C4-2B (cell line): ENCODE data around the gene GGN.

ENCODE experiments used
- H3K27ac ChIP-seq: fragments of 450-650 bp; 2 replicates; pipeline ENCODE4 v1.5.1; 2017
- CTCF ChIP-seq: fragments of 450-650 bp; conservative IDR thresholded peaks from 2 replicates; pipeline ENCODE4 v1.5.1; 2017; ENCODE audit warnings: mild to moderate bottlenecking
- ZFX ChIP-seq: fragments of 450-650 bp; IDR thresholded peaks from 2 replicates; pipeline ENCODE4 v1.6.1; 2017

The GGN gene, protein sequence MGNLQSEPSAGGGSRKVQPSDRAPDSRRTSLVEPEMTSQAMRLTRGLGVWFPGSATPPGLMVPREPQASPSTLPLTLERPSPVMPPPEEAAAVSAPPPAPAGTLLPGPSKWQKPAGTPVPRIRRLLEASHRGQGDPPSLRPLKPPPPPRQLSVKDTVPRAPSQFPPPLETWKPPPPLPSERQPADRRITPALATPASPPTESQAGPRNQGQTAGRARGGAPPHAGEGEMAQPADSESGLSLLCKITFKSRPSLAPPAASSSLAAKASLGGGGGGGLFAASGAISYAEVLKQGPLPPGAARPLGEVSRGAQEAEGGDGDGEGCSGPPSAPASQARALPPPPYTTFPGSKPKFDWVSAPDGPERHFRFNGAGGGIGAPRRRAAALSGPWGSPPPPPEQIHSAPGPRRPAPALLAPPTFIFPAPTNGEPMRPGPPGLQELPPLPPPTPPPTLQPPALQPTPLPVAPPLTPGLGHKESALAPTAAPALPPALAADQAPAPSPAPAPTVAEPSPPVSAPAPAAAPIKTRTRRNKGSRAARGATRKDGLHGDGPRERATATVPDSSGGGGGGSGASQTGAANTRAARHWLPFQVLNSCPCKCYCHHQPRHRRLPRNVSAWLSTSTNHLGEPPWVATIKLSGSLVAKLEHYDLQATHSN

DNA sequence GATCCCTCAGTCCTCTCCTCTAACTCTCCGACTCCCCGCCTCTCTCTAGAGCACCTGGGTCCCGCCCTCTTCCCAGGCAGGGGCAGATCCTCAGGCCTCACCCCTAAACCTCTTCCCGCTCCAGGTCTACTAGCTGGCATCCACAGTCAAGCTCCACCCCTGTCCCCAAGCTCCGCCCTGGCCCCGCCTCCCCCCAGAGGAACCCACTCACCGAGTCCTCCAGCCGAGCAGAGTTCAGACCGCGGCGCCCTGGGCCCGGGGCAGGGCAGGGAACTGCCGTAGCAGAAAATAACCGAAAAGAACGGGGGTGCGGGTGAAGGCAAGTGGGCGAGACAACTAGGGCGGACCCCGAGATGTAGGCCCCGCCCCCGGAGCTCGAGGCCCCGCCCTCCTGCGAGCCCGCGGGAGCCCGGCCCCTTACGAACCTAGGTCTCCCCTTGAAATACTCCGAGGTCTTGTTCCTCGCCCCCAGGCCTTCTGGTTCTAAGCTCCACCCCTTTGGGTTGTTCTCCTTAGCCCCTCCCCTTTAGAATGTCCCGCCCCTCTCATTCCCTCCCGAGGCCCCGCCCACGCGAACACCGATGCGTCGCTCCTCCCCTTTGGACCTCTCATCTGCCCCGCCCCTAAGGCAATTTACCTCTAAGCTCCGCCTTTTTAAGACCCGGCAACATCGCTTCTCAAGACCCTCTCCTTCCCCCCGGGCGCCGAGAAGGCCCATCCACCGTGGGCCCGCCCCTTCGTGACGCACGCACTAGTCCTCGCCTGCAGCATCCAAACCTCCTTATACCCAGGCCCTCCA, at the start of gene GGN:
Gene GGN (minus strand): TSS at position 485 of the 799 bp plus-strand sequence. CDS start 773 bp downstream, outside the sequence.
- TF ChIP-seq ZFX: no peak
- no peak for TF ChIP-seq CTCF
- H3K27ac ChIP-seq: no peak within 1 kb of the TSS

GRCh38 chr19:38437295-38437694, 49.5 kb upstream of the GGN start:
- no peak overlapping the region for H3K27ac ChIP-seq
- no peak for TF ChIP-seq CTCF
- TF ChIP-seq ZFX: no peak

DNA sequence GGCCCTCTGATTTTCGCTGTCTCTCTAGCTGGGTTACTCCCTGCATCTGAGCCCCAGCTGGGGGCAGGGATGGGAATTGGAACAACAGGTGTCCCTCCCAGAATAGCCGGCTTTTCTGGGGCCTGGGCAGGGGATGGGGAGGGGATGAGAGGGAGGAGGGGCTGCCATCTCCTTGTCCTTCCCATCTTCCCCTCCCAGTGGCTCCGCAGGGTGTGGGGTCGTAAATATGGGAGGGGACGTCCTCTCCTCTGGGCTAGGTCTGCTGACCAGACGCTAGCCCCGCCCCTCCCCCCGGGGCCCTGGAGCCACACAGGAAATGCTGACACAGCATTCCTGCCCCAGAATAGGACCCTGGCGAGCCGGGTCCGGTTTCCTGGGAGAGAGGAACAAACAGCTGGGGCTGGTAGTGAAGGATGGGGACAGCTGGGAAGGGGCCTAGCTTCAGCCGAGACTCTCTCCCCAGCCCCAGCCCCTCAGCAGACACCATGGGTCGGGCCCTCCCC, 46.8 kb upstream of the GGN start:
- no peak overlapping the region for H3K27ac ChIP-seq

GRCh38 chr19:38433268-38433733, 45.5 kb upstream of the GGN start, which contains the start of gene RYR1:
TSS of gene RYR1 (plus strand) at chr19:38433691. CDS start at chr19:38433830, 139 bp downstream.
- no peak within 1 kb of the TSS for H3K27ac ChIP-seq
- TF ChIP-seq ZFX (no peak), CTCF (no peak)

More for the DNA sequence above, 46.8 kb upstream of the GGN start:
- no peak for TF ChIP-seq CTCF
- no peak for TF ChIP-seq ZFX

GRCh38 chr19:38430931-38431330, 43.1 kb upstream of the GGN start:
- H3K27ac ChIP-seq: no peak overlapping the region
- TF ChIP-seq ZFX (no peak), CTCF (no peak)

GRCh38 chr19:38429811-38430156, 42.0 kb upstream of the GGN start:
- TF ChIP-seq CTCF: no peak
- no peak for TF ChIP-seq ZFX
- no peak overlapping the region for H3K27ac ChIP-seq
